GDM1 (cell line): ENCODE data around the gene FAM20C.

Source experiments
- DNase-seq: peaks from one replicate; lab custom pipeline; 2025; lab: John Stamatoyannopoulos, UW

The FAM20C gene

GRCh38 chr7:209906-210305 lies 17.5 kb downstream of the FAM20C start:
- DNase-seq, result no peak

DNA sequence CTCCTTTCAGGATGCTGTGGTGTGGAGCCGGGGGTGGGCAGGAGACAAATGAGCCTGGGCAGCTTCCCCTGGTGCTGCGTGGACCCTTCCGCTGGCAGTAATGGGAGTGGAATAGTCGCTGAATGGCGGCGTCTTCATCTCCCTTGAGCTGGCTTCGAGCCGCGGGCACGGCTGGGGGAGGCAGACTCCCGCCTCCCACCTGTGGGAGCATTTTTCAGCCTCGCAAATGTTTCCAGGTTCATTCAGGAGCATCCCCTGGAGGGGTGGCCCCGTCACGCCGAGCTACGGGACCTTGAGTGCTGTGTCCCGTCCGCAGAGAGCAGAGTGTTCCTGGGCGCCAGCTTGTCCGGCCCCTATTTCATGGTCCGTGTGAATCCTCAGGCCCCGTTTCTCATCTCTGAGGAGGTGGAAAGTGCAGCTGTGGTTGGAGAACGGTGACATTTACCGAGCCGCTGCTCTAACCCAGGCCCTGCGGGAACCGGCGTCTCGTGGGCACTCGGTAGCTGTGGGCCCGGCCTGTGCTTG lies 18.1 kb downstream of the FAM20C start:
- no peak for DNase-seq

DNA sequence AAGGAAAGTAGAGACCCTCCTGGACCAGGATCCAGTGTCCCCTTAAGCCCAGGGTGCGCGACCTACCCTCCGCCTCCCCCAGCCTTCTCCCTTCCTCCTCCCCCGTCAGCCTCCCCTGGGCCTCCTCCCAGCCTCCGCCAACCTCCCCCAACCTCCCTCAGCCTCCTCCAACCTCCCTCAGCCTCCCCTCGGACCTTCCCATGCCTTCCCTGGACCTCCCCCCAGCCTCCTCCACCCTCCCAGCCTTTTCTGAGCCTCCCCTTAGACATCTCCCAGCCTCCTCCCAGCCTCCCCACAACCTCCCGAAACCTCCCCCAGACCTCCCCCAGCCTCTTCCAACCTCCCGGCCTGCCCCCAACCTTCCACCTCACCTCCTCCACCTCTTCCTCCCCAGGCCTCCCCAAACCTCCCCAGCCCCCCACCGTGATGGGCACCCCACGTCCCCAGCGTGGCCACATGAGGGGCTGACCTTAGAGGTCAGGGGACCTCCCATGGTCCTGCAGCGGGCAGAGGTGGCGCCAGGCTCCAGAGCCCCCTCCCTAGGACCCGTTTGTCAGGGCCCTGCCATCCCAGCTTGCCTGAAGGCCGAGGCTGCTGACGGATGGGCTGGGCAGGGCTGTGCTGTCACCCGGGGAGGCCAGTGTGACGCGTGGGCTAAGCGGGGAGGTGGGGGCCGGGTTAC lies 18.8 kb downstream of the FAM20C start:
- no peak for DNase-seq

DNA sequence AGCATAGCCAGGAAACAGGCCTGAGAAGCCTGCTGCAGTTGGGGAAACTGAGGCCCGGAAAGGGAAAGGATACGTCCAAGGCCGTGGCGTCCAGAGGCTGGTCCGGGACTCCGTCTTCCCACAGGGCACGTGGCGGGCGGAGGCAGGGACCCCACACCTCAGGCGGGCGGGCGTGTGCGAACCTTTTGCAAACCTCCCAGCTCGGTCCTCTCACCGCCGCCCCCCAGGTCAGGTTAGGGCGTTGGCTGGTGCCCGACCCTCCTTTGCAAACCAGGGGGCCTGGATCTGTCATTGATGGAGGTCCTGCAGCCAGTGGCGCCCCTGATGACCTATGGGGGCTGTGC lies 19.3 kb downstream of the FAM20C start:
- DNase-seq, result no peak

- no peak for DNase-seq
Observed at GRCh38 chr7:212754-213153, 20.4 kb downstream of the FAM20C start.

DNA sequence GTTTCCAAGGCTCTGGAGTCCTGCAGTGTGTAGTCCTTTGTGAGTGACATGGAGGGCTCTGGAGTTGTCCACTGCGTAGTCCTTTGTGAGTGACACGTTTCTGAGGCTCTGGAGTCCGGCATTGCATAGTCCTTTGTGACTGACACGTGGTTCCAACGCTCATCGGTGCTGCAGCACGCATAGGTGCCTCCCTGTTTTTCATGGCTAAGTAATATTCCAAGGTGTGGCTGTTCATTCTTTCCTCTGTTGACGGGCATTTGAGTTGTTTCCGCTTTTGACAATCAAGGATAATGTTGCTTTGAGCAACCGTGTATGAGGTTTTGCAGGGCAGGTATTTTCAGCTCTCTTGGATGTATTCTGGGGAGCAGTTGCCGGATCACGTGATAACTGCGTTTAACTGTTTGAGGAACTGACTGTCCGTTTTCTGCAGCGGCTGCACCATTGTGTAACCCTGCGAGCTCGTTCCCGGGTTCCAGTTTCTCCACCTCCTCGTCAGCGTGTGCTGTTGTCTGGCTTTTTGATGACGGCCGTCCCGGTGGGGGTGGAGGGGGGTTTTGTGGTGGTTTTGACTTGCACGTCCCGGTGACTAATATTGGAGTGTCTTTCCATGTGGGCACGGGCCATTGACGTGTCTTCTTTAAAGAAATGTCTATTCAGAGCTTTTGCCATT lies 21.1 kb downstream of the FAM20C start:
- DNase-seq, result no peak

DNA sequence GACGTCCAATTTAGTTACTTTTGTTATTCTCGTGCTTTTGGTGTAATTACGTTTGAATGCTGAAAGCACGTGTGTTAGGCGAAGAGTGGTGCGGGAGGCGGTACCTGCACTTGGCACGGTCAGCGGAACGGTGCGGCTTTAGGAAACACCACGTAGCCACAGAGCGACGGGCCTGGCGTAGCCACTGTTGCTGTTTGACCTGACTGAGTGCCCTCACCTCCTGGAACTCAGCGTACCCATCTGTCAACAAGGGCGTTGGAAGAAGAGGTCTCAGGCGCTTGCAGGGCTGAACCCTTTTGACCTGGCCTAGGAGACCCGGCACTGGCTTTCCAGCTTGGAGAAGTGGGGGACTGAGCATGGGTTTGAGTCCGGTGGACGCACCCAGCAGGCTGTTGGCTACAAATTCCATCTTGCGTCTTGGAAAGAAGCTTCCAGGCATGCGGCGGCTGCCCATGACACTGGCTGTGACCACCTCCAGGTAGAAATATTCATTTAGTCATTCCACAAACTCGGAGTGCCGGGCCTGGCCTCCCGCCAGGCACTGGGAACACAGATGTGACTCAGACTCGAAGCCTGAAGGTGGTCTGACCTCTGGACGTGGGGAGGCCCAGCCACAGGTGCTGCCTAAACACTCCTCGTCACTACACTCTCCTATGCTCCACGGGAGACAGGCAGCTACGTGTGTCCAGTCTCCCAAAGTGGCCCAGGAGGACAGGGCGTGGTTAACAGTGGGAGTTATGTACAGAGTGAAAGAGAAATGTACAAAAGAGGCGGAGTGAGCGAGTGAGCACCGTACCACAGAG lies 22.2 kb downstream of the FAM20C start:
- no peak for DNase-seq

DNA sequence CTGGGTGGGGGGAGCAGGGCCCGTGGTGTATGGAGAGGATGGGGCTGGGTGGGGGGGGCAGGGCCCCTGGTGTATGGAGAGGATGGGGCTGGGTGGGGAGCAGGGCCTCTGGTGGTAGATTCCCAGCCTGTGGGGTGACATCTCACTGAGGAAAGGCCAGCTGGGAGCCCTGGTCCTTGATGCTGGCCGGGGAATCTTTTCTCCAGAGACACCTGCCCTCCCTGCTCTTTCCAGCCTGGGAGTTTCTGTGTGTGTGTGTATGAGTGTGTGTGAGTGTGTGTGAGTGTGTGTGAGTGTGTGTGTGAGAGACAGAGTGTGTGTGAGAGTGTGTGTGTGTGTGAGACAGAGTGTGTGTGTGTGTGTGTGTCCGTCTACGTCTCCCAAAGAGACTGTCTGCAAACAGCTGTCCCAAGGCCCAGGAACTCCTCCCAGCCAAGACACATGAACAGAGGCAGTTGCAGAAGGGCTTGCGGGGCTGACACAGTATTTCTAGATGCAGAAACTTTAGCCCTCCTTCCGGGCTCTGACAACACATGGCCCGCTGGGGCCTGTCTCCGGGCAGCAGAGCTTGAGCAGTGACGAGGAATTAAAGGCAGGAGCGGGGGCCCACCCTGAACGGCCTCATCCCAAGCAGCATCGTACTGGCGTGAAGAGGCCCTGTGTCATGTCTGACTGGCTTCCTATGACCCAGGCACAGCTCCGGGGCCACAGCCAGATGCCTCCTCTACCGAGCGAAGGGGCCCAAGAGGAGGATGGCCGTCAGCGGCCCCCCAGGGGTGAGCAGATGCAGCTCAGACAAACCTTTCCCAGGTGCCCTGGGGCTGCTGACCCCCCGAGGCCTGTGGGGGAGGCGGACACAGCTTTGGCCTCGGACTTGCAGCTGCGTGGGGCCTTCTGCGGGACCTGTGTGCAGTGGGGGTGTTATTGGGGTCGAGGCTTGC lies 24.3 kb downstream of the FAM20C start:
- no peak for DNase-seq

DNA sequence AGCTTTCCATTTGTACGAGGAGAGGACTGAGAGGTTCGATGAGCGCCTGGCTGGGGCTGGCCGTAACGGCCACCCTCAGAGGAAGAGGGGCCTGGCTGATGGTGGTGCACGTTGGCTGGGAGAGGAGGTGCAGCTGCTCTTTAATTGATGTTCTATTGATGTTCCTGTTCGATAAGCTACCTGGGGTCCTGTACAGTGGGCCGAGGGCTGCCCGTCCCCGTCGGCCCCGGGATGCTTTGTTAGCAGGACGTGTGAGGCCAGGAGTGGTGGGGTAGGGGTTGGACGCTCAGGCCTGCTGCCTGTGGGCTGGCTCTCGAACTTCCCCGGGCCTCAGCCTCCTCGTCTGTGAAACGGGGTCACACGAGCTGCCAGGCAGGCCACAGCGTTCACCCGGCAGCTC lies 25.4 kb downstream of the FAM20C start:
- no peak for DNase-seq

GRCh38 chr7:218316-218715 lies 25.9 kb downstream of the FAM20C start:
- no peak for DNase-seq

- no peak for DNase-seq
Observed at GRCh38 chr7:218896-219580, 26.7 kb downstream of the FAM20C start.

- no peak for DNase-seq
Observed at GRCh38 chr7:219581-220150, 27.3 kb downstream of the FAM20C start.

GRCh38 chr7:220151-220841 lies 27.9 kb downstream of the FAM20C start:
- no peak for DNase-seq

- DNase-seq, result no peak
Observed at GRCh38 chr7:221978-222715, 29.8 kb downstream of the FAM20C start.

DNA sequence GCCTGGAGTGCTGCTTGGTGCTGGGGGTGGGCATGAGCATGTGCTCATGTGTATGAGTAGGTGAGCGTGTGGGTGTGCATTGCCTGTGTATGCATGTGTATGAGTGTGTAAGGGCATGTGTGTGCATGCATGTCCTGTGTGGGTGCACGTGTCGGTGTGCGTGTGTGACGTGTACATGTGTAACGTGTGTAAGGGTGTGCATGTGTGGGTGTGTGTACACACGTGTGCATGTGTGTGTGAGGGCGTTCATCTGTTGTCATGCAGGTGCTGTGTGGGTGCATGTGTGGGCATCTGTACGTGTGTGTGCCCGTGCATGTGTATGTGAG lies 30.3 kb downstream of the FAM20C start:
- no peak for DNase-seq

DNA sequence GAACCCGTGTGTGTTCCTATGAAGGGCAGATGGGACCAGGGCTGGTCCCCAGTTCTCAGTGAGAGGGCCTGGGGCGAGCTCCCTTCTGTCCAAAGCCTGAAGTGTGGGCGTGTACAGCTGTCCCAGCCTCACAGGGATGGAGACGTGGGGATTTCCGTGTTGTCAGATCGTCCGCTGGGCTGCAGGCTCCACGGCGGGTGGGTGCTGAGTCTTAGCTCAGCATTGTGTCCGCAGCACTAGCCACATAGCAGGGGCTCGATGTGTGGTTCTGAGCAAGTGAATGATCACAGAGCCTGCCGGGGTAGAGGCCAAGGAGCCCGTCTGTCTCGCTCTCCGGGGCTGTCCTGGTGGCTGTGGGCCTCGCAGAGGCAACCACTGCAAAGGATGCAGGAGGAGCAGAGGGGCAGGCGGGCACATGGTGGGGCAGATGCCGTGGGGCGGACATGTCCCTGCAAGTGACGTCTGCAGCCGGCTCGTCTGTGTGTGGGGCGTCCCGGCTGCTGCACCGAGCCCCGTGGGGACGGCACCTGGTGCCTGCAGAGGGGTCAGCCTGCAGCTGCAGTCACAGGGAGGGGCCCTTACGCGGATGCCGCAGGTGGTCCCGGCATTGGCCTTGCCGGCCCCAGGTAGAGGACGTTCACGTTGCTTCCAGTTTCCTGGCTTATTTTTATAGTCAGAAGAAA lies 30.9 kb downstream of the FAM20C start:
- no peak for DNase-seq

- no peak for DNase-seq
Observed at GRCh38 chr7:223861-224260, 31.5 kb downstream of the FAM20C start.

- DNase-seq, result no peak
Observed at GRCh38 chr7:226281-226895, 34.0 kb downstream of the FAM20C start.

DNA sequence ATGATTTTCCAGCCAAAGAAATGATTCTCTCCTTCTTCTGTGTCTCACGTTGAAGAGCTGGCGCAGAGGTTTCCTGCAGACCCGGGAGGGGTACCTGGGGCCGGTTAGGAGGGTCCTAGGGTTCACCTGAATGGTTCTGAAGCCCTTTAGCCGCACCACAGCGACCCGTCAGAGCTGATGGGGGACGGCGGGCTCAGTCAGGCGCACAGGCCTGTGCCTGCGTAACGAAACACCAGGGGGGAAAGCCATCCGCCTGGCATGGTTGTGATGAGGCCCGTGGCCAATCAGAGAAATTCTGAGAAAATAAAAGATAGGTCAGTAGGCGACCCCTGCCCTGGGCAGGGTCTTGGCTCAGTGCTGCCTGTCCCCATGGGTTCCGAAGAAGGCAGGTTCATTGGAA lies 35.6 kb downstream of the FAM20C start:
- DNase-seq, result no peak
